Glutamatergic neuron (in vitro differentiated cells): ENCODE measurements around the gene AP4E1. TPM values are rescaled to one million over a fixed set of nuclear protein-coding genes. Genes with fewer than 3 reads are reported as not detected.

ENCODE experiments used
- DNase-seq: peaks from one replicate; pipeline ENCODE4 v3.0.0; 2022
- H3K27ac Mint-ChIP-seq: one replicate; pipeline ENCODE4 v1.8.0; 2020; ENCODE audit warnings: mild to moderate bottlenecking, mixed read lengths, inconsistent platforms; ENCODE audit not compliant: unreplicated experiment
- H3K27me3 Mint-ChIP-seq: one replicate; pipeline ENCODE4 v1.8.0; 2020; ENCODE audit warnings: mild to moderate bottlenecking, moderate library complexity, mixed read lengths, inconsistent platforms; ENCODE audit not compliant: unreplicated experiment
- H3K36me3 Mint-ChIP-seq: one replicate; pipeline ENCODE4 v1.8.0; 2020; ENCODE audit warnings: mild to moderate bottlenecking, mixed read lengths, inconsistent platforms; ENCODE audit not compliant: unreplicated experiment
- H3K4me1 Mint-ChIP-seq: one replicate; pipeline ENCODE4 v1.8.0; 2020; ENCODE audit warnings: mild to moderate bottlenecking, low read depth, mixed read lengths, inconsistent platforms; ENCODE audit not compliant: unreplicated experiment
- H3K4me3 Mint-ChIP-seq: one replicate; pipeline ENCODE4 v1.8.0; 2020; ENCODE audit warnings: mild to moderate bottlenecking, mixed read lengths, inconsistent platforms; ENCODE audit not compliant: unreplicated experiment
- H3K9me3 Mint-ChIP-seq: one replicate; pipeline ENCODE4 v1.8.0; 2020; ENCODE audit warnings: mild to moderate bottlenecking, moderate library complexity, mixed read lengths, inconsistent platforms; ENCODE audit not compliant: unreplicated experiment
- CTCF ChIP-seq: fragments of 200-600 bp; sonication (generic); IDR thresholded peaks from one replicate; pipeline ENCODE4 v1.5.0; 2021; ENCODE audit not compliant: partially characterized antibody, unreplicated experiment
- total RNA-seq: library from RNA; stranded (reverse); fragmentation: NEBNext Ultra II Directional; extraction: Animal tissue kit (Norgen Biotek cat#: 25700); gene quantifications from one replicate; pipeline ENCODE4 v1.2.1, GENCODE V29; 2021; ENCODE audit not compliant: unreplicated experiment

Gene AP4E1
- total RNA-seq, 1 donor from 2014 or later: 15.9 TPM

DNA sequence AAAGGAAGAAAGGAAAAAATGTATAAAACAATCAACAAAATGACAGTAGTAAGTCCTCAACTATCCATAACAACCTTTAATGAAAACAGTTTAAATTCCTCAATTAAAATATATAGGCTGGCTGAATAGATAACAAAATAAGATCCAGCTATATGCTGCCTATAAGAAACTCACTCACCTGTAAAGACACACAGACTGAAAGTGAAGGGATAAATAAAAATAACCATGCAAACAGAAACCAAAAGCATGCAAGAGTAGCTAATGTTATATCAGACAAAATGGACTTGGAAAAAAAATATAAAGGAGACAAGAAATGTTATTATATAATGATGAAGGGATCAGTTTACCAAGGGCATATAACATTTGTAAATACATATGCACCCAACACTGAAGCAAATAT lies 51.2 kb downstream of the AP4E1 start:
- DNase-seq: no peak
- Mint-ChIP-seq H3K9me3 (peaks cover 11% of the 10 kb centered on the region), H3K36me3 (peaks cover 54% of the 10 kb centered on the region), H3K27me3 (no peaks in the 10 kb centered on the region), H3K4me3 (no peak overlapping the region), H3K4me1 (no peaks in the 10 kb centered on the region), H3K27ac (no peak overlapping the region)
- no peak for TF ChIP-seq CTCF

DNA sequence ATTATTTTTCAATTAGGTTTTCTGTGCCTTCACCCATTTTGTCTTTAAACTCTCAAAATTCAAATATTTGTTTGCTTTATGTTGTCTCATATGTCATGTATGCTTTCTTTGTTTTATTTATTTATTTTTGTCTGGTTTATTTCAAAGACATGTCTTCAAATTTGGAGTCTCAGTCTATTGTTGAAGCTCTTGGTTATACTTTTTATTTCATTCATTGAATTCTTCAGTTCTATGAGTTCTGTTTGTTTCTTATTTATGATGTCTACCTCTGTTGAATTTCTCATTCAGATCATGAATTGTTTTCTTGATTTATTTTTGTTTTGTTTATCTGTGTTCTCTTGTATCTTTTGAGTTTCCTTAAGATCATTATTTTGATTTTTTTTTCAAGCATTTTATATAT lies 55.6 kb downstream of the AP4E1 start:
- no peaks in the 10 kb centered on the region for H3K4me1 Mint-ChIP-seq
- TF ChIP-seq CTCF: no peak
- H3K4me3 Mint-ChIP-seq: no peak overlapping the region
- no peaks in the 10 kb centered on the region for H3K27me3 Mint-ChIP-seq
- H3K27ac Mint-ChIP-seq: no peak overlapping the region
- H3K36me3 Mint-ChIP-seq: peaks cover 61% of the 10 kb centered on the region
- H3K9me3 Mint-ChIP-seq: peaks cover 14% of the 10 kb centered on the region
- DNase-seq: no peak

DNA sequence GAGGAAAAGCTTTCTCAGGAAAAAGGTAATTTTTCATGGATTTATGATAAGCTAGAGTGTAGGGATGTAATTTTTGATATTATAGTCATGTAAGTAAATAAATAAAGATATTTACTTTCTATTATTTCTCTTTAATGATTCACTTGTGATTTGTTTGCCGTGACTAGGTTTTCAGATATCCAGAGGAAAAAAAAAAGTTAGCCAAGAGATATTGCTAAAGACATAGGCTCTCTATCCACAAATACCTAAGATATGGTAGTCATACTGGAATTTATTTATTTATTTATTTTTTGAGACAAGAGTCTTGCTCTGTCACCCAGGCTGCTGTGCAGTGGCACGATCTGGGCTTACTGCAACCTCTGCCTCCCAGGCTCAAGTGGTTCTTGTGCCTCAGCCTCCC lies 59.9 kb downstream of the AP4E1 start:
- Mint-ChIP-seq H3K36me3 (peaks cover 49% of the 10 kb centered on the region), H3K9me3 (peaks cover 8% of the 10 kb centered on the region), H3K27me3 (no peaks in the 10 kb centered on the region)

GRCh38 chr15:50970524-50970923 lies 62.0 kb downstream of the AP4E1 start:
- H3K27me3 Mint-ChIP-seq: no peaks in the 10 kb centered on the region
- no peak overlapping the region for H3K27ac Mint-ChIP-seq
- peaks cover 3% of the 10 kb centered on the region for H3K9me3 Mint-ChIP-seq
- no peak for DNase-seq
- H3K36me3 Mint-ChIP-seq: peaks cover 35% of the 10 kb centered on the region
- no peak overlapping the region for H3K4me3 Mint-ChIP-seq
- H3K4me1 Mint-ChIP-seq: no peaks in the 10 kb centered on the region
- TF ChIP-seq CTCF: no peak

More for the DNA sequence above, 59.9 kb downstream of the AP4E1 start:
- Mint-ChIP-seq H3K27ac (no peak overlapping the region), H3K4me3 (no peak overlapping the region), H3K4me1 (no peaks in the 10 kb centered on the region)
- no peak for TF ChIP-seq CTCF
- no peak for DNase-seq

DNA sequence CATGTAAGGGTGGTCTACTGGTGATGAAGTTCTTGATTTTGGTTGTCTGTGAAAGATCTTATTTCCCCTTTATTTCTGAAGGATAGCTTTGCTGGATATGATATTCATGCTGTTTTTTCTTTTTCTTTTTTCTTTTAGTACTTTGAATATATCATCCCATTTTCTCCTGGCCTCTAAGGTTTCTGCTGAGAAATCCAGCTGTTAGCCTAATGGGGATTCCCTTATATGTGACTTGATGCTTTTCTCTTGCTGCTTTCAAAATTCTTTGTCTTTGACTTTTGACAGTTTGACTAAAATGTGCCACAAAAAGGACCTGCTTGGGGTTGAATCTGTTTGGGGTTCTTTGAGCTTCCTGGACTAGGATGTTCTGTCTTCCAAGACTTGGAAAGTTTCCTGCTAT lies 62.6 kb downstream of the AP4E1 start:
- Mint-ChIP-seq H3K9me3 (no peaks in the 10 kb centered on the region), H3K4me1 (no peaks in the 10 kb centered on the region), H3K27me3 (no peaks in the 10 kb centered on the region), H3K36me3 (peaks cover 34% of the 10 kb centered on the region), H3K4me3 (no peak overlapping the region), H3K27ac (no peak overlapping the region)
- DNase-seq: no peak
- TF ChIP-seq CTCF: no peak
